Astrocyte of the cerebellum (primary cell): Measurements from ENCODE around the gene BICDL1.
"Not testable (repeated sequence)": the region's sequence is repeated elsewhere in the genome, so short reads cannot be mapped to it uniquely, and the experiment has no call there.

Experiments used
- DNase-seq: peaks from one replicate; pipeline ENCODE4 v3.0.0-alpha.2; 2011; ENCODE audit warnings: low read depth
- H3K4me3 ChIP-seq: 2 replicates; pipeline ENCODE4 v1.5.1; 2011; ENCODE audit warnings: mild to moderate bottlenecking, low read depth, low read length, moderate library complexity
- CTCF ChIP-seq: IDR thresholded peaks from 2 replicates; pipeline ENCODE4 v1.5.1; 2012; ENCODE audit warnings: low read length, low read depth, moderate library complexity, mild to moderate bottlenecking; ENCODE audit errors: missing control alignments
- in situ Hi-C: cut with HindIII; loops from 2 replicates; pipeline ENCODE4 v1.10.0; 2017; ENCODE audit warnings: low sequenced_read_pairs

BICDL1 gene

GRCh38 chr12:120032242-120032641 is 43.2 kb downstream of the BICDL1 start:
- no peak overlapping the region for H3K4me3 ChIP-seq
- DNase-seq = no peak
- in situ Hi-C loops = no loop called here
- no peak for TF ChIP-seq CTCF

- no peak overlapping the region for H3K4me3 ChIP-seq
- no peak for DNase-seq
- in situ Hi-C loops = no loop called here
- TF ChIP-seq CTCF = no peak
These were observed 48.8 kb downstream of the BICDL1 start for GRCh38 chr12:120037851-120038250.

- TF ChIP-seq CTCF = no peak
- in situ Hi-C loops = no loop called here
- no peak overlapping the region for H3K4me3 ChIP-seq
These were observed 50.7 kb downstream of the BICDL1 start for GRCh38 chr12:120039711-120040110.

GRCh38 chr12:120041386-120042231 is 52.6 kb downstream of the BICDL1 start:
- TF ChIP-seq CTCF = no peak
- in situ Hi-C loops = no loop called here
- no peak for DNase-seq
- no peak overlapping the region for H3K4me3 ChIP-seq

More at GRCh38 chr12:120039711-120040110, 50.7 kb downstream of the BICDL1 start:
- no peak for DNase-seq

- in situ Hi-C loops, DNase-seq, H3K4me3 ChIP-seq: not testable (repeated sequence)
These were observed 56.3 kb downstream of the BICDL1 start for GRCh38 chr12:120045367-120045766.

- in situ Hi-C loops = no loop called here
- no peak for TF ChIP-seq CTCF
- DNase-seq = no peak
- no peak overlapping the region for H3K4me3 ChIP-seq
These were observed 58.0 kb downstream of the BICDL1 start for GRCh38 chr12:120047072-120047471.

GRCh38 chr12:120048263-120048662 is 59.2 kb downstream of the BICDL1 start:
- H3K4me3 ChIP-seq = no peak overlapping the region
- no peak for TF ChIP-seq CTCF
- DNase-seq = no peak
- in situ Hi-C loops = no loop called here
